ENCODE data around the gene TMA7B.
"Not testable (repeated sequence)": the region's sequence is repeated elsewhere in the genome, so short reads cannot be mapped to it uniquely, and the experiment has no call there.

TMA7B gene

GRCh38 chr22:39985383-39986035 lies 25.3 kb downstream of the TMA7B start:
- no peak for DNase-seq

- DNase-seq = no peak
These were observed 28.4 kb downstream of the TMA7B start for GRCh38 chr22:39988386-39989114.

- no peak for DNase-seq
These were observed 29.4 kb downstream of the TMA7B start for GRCh38 chr22:39989633-39990032.

GRCh38 chr22:39990686-39991085 lies 30.5 kb downstream of the TMA7B start:
- DNase-seq = no peak

GRCh38 chr22:39991159-39991860 lies 31.1 kb downstream of the TMA7B start:
- DNase-seq = no peak

GRCh38 chr22:39992088-39992826 lies 32.1 kb downstream of the TMA7B start:
- DNase-seq = no peak

GRCh38 chr22:39992894-39993293 lies 32.7 kb downstream of the TMA7B start:
- DNase-seq = not testable (repeated sequence)

- no peak for DNase-seq
These were observed 33.9 kb downstream of the TMA7B start for GRCh38 chr22:39994041-39994565.

- DNase-seq = no peak
These were observed 34.6 kb downstream of the TMA7B start, which contains the start of gene FAM83F for GRCh38 chr22:39994566-39995392. Gene FAM83F, plus strand, starts transcription at chr22:39994954. Its CDS starts 89 bp downstream, at chr22:39995043.

GRCh38 chr22:39995393-39996252 lies 35.4 kb downstream of the TMA7B start:
- DNase-seq = no peak

- DNase-seq = no peak
These were observed 36.5 kb downstream of the TMA7B start for GRCh38 chr22:39996732-39997131.

GRCh38 chr22:39997421-39997820 lies 37.2 kb downstream of the TMA7B start:
- no peak for DNase-seq

GRCh38 chr22:39997939-39998726 lies 37.9 kb downstream of the TMA7B start:
- DNase-seq = no peak

- DNase-seq = no peak
These were observed 39.1 kb downstream of the TMA7B start for GRCh38 chr22:39999144-39999757.

- no peak for DNase-seq
These were observed 40.0 kb downstream of the TMA7B start for GRCh38 chr22:40000171-40000570.

GRCh38 chr22:40001106-40001505 lies 40.9 kb downstream of the TMA7B start:
- no peak for DNase-seq

- DNase-seq = no peak
These were observed 41.8 kb downstream of the TMA7B start for GRCh38 chr22:40001800-40002577.

GRCh38 chr22:40002935-40003715 lies 42.9 kb downstream of the TMA7B start:
- DNase-seq = no peak
